A673 (cell line): ENCODE measurements around the gene DNAJC1. TPM values are rescaled to one million over a fixed set of nuclear protein-coding genes. Genes with fewer than 3 reads are reported as not detected.
A peak's percentile ranks its signal among the peaks of the same experiment; 100 is the strongest.
"Not testable (repeated sequence)": the region's sequence is repeated elsewhere in the genome, so short reads cannot be mapped to it uniquely, and the experiment has no call there.

Experiments
- BruUV-seq: library from RNA; stranded (reverse); fragments of 400-500 nt; replicated peaks from 2 replicates; lab custom pipeline; 2021; lab: Mats Ljungman, UMichigan
- CTCF ChIA-PET: fragments of 300-600 bp; sonication (Branson Sonifier 250); formaldehyde crosslinking; loops from one replicate; lab custom pipeline; 2022; ENCODE audit warnings: antibody characterized with exemption; lab: Charles Lee
- POLR2A ChIA-PET: fragments of 300-600 bp; sonication (Branson Sonifier 250); formaldehyde crosslinking; loops from one replicate; lab custom pipeline; 2022; ENCODE audit warnings: antibody characterized with exemption; ENCODE audit not compliant: low non-redundant PET; lab: Charles Lee
- DNase-seq: peaks from one replicate; pipeline ENCODE4 v3.0.0-alpha.2; 2015; ENCODE audit warnings: low spot score
- H3K27ac ChIP-seq: fragments of 200-600 bp; sonication (generic); 2 replicates; pipeline ENCODE4 v1.5.1; 2016; ENCODE audit warnings: mixed run types, low read depth, mild to moderate bottlenecking, mixed read lengths, antibody characterized with exemption, low read length; ENCODE audit not compliant: poor library complexity, severe bottlenecking
- H3K27me3 ChIP-seq: fragments of 200-600 bp; sonication (generic); replicated peaks from 2 replicates; pipeline ENCODE4 v1.6.1; 2017; ENCODE audit warnings: mixed run types, low read depth, mild to moderate bottlenecking, mixed read lengths, antibody characterized with exemption, low read length; ENCODE audit not compliant: insufficient read depth, poor library complexity
- H3K36me3 ChIP-seq: fragments of 200-600 bp; sonication (generic); 2 replicates; pipeline ENCODE4 v1.6.1; 2016; ENCODE audit warnings: mixed run types, mild to moderate bottlenecking, mixed read lengths, antibody characterized with exemption, low read length; ENCODE audit not compliant: insufficient read depth, poor library complexity, severe bottlenecking
- H3K4me1 ChIP-seq: fragments of 200-600 bp; sonication (generic); 2 replicates; pipeline ENCODE4 v1.6.1; 2017; ENCODE audit warnings: mixed run types, mild to moderate bottlenecking, mixed read lengths, antibody characterized with exemption, low read length; ENCODE audit not compliant: insufficient read depth, poor library complexity, severe bottlenecking
- H3K4me3 ChIP-seq: fragments of 200-600 bp; sonication (generic); 2 replicates; pipeline ENCODE4 v1.5.1; 2016; ENCODE audit warnings: low read depth, mixed run types, mild to moderate bottlenecking, mixed read lengths, low read length; ENCODE audit not compliant: poor library complexity, severe bottlenecking
- H3K9me3 ChIP-seq: fragments of 200-600 bp; sonication (generic); 2 replicates; pipeline ENCODE4 v1.6.1; 2016; ENCODE audit warnings: mixed run types, low read depth, mild to moderate bottlenecking, mixed read lengths, antibody characterized with exemption, low read length; ENCODE audit not compliant: poor library complexity, severe bottlenecking
- EZH2 ChIP-seq: fragments of 200-600 bp; sonication (generic); IDR thresholded peaks from 2 replicates; pipeline ENCODE4 v1.6.1; 2017; ENCODE audit warnings: borderline replicate concordance, low read depth, mild to moderate bottlenecking, mixed read lengths, antibody characterized with exemption, low read length; ENCODE audit not compliant: poor library complexity, severe bottlenecking
- intact Hi-C: fragments of 100-400 bp; cut with micrococcal nuclease; formaldehyde crosslinking; loops from one replicate; pipeline ENCODE4 v1.10.0; 2022; ENCODE audit not compliant: unreplicated experiment
- total RNA-seq: library from RNA; stranded (reverse); gene quantifications from 2 replicates; pipeline ENCODE4 v1.2.3, GENCODE V29; 2021
- TF ChIP-seq, protein P1 (sequence below): fragments of 300-800, 200-600 bp; sonication (generic); conservative IDR thresholded peaks from 2 replicates; pipeline ENCODE4 v1.5.1; 2017; ENCODE audit warnings: low read depth, mild to moderate bottlenecking, antibody characterized with exemption, low read length, moderate library complexity, mixed read lengths

Gene DNAJC1
- total RNA-seq, 1 experiment from 2014 or later, result 21.2 TPM

DNA sequence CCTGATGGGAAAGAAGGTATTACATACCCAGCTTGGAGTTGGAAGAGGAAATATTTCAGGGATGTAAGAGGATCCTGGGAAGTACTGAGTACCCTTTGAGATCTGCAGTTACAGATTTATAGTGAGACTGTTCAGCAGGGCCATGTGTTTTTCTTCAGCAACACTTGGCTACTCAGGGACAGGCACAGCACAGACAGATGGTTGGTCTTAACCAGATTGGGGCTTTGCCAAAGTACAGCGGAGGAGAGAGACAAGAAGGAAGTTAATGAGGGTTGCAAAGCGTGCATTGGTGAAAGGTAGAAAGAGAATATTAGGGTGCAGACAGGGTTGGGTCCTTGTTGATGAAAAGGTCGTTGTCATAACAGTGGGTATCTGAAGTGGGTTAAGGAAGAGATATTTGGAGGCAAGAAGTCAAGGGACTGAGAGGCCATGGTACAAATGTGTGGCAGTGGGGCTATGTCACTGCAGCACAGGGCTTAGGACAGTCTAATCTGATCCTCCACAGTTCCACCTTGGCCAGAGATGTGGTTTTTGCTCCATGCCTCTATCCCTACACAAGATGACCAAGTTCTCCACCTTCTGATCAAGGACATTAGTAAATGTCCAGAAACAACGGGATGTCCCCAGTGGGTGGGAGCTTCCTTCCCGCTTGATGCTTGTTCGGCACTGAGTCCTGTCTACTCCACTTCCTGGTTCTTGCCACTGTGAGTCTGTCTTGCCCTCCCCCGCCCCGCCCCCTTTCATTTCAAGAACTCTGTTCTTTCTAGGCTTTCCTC lies 18.9 kb upstream of the DNAJC1 start:
- BruUV-seq, result no TSS peak
- intact Hi-C loops, result no loop called here
- TF ChIP-seq, protein P1, sequence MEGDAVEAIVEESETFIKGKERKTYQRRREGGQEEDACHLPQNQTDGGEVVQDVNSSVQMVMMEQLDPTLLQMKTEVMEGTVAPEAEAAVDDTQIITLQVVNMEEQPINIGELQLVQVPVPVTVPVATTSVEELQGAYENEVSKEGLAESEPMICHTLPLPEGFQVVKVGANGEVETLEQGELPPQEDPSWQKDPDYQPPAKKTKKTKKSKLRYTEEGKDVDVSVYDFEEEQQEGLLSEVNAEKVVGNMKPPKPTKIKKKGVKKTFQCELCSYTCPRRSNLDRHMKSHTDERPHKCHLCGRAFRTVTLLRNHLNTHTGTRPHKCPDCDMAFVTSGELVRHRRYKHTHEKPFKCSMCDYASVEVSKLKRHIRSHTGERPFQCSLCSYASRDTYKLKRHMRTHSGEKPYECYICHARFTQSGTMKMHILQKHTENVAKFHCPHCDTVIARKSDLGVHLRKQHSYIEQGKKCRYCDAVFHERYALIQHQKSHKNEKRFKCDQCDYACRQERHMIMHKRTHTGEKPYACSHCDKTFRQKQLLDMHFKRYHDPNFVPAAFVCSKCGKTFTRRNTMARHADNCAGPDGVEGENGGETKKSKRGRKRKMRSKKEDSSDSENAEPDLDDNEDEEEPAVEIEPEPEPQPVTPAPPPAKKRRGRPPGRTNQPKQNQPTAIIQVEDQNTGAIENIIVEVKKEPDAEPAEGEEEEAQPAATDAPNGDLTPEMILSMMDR, result no peak
- TF ChIP-seq EZH2, result no peak
- Histone ChIP-seq H3K4me3 (no peak overlapping the region), H3K27ac (no peak overlapping the region), H3K36me3 (no peaks in the 10 kb centered on the region), H3K4me1 (no peaks in the 10 kb centered on the region), H3K9me3 (peaks cover 11% of the 10 kb centered on the region), H3K27me3 (no peaks in the 10 kb centered on the region)
- POLR2A ChIA-PET, result no interaction called here
- CTCF ChIA-PET, result no interaction called here
- DNase-seq, result peak; percentile 6

DNA sequence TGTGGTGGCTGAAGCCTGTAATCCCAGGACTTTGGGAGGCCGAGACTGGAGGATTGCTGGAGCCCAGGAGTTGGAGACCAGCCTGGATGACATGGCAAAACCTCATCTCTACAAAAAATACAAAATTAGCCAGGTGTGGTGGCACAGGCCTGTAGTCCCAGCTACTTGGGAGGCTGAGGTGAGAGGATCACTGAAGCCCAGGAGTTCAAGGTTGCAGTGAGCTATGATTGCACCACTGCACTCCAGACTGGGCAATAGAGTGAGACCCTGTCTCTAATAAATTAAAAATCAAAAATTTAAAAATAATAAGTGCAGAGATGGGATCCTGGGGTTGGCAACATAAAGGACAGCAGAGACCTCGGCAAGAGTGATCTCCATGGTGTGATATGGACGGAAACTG lies 17.6 kb upstream of the DNAJC1 start:
- DNase-seq, H3K4me1 ChIP-seq, BruUV-seq, H3K27me3 ChIP-seq, H3K27ac ChIP-seq, CTCF ChIA-PET, H3K4me3 ChIP-seq, POLR2A ChIA-PET, H3K36me3 ChIP-seq, intact Hi-C loops, H3K9me3 ChIP-seq: not testable (repeated sequence)

GRCh38 chr10:22017283-22018020 lies 13.9 kb upstream of the DNAJC1 start:
- Histone ChIP-seq H3K4me3 (no peak overlapping the region), H3K27me3 (no peaks in the 10 kb centered on the region), H3K27ac (no peak overlapping the region), H3K4me1 (no peaks in the 10 kb centered on the region), H3K9me3 (no peaks in the 10 kb centered on the region), H3K36me3 (no peaks in the 10 kb centered on the region)
- POLR2A ChIA-PET, result no interaction called here
- CTCF ChIA-PET, result no interaction called here
- no TSS peak for BruUV-seq
- TF ChIP-seq, protein P1, result no peak
- TF ChIP-seq EZH2, result no peak
- DNase-seq, result no peak
- intact Hi-C loops, result no loop called here
